GM12865 (cell line): ENCODE data around the gene ALDH7A1.

Experiments used
- DNase-seq: peaks from one replicate; pipeline ENCODE4 v3.0.0; 2010; ENCODE audit warnings: low read depth
- H3K4me3 ChIP-seq: 2 replicates; pipeline ENCODE4 v1.5.1; 2011; ENCODE audit warnings: mild to moderate bottlenecking, low read depth, low read length, control low read depth
- TF ChIP-seq, protein P1 (sequence below): IDR thresholded peaks from 2 replicates; pipeline ENCODE4 v1.5.1; 2011; ENCODE audit warnings: low read length, control low read depth, low read depth, inconsistent platforms; ENCODE audit not compliant: insufficient read depth; ENCODE audit errors: missing control alignments

The ALDH7A1 gene

DNA sequence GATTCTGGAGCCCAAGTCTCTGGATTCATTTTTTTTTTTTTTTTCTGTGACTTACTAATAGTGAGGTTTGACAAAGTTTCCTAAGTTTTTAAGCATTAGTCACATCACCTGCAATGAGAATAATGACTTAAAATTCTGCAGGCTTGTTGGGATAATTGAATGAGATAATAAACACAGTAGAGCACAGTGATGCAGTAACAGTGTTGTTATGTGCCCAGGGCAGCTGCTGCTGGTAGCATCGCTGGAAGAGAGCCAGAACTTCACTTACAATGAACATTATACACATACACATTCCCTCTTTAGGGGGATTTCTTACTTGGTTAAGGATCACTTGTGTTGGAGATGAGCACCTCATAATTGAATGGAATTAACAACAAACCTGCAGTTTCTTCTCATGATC, 78.9 kb downstream of the ALDH7A1 start:
- TF ChIP-seq, protein P1, sequence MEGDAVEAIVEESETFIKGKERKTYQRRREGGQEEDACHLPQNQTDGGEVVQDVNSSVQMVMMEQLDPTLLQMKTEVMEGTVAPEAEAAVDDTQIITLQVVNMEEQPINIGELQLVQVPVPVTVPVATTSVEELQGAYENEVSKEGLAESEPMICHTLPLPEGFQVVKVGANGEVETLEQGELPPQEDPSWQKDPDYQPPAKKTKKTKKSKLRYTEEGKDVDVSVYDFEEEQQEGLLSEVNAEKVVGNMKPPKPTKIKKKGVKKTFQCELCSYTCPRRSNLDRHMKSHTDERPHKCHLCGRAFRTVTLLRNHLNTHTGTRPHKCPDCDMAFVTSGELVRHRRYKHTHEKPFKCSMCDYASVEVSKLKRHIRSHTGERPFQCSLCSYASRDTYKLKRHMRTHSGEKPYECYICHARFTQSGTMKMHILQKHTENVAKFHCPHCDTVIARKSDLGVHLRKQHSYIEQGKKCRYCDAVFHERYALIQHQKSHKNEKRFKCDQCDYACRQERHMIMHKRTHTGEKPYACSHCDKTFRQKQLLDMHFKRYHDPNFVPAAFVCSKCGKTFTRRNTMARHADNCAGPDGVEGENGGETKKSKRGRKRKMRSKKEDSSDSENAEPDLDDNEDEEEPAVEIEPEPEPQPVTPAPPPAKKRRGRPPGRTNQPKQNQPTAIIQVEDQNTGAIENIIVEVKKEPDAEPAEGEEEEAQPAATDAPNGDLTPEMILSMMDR = no peak
- DNase-seq = no peak
- no peak overlapping the region for H3K4me3 ChIP-seq

GRCh38 chr5:126515337-126515736, 79.7 kb downstream of the ALDH7A1 start:
- DNase-seq = no peak
- no peak overlapping the region for H3K4me3 ChIP-seq
- TF ChIP-seq, protein P1 = no peak

DNA sequence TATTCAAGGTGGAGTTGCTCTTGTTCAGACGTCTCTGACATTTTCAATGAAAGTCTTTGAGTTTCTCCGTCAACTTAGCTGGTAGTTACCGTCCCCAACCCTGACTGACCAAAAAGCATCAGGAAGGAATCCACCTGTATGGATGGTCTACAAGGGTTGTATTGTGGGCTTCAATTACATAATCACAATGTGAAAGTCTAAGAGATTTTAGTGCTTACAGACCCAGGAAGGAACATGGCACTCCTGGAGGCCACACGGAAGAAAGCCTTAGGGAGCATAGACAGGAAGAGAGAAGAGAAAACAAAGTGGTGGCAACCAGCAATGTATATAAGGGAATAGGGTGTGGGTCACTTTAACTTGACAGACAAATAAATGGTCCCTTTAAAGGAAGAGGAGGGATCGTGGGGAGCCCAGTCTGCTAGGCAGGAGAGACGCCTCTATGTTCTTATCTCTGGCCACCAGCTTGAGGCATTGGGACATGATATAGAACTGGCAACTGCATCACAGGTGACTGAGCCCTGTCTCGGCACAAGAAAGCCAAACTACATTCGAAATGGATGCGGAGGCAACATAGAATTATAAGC, 80.4 kb downstream of the ALDH7A1 start:
- TF ChIP-seq, protein P1 = no peak
- DNase-seq = no peak

GRCh38 chr5:126514131-126514557, 80.9 kb downstream of the ALDH7A1 start:
- no peak overlapping the region for H3K4me3 ChIP-seq
- DNase-seq = no peak

More for the DNA sequence above, 80.4 kb downstream of the ALDH7A1 start:
- H3K4me3 ChIP-seq = no peak overlapping the region

DNA sequence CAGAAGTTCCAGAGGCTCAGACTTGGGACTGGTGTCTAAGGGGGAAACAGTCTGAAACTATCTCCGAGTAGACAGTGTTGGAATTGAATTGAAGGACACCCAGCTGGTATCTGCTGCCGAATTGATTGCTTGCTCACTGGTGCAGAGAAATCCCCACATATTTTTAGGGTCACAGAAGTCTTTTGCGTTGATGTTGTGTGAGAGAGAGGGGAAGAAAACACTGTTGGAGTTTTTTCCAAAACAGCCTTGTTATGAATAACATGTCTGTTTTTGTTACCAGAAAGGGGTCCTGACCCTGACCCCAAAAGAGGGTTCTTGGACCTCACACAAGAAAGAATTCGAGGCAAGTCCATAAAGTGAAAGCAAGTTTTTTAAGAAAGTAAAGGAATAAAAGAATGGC, 81.3 kb downstream of the ALDH7A1 start:
- TF ChIP-seq, protein P1 = no peak
- H3K4me3 ChIP-seq = no peak overlapping the region
- no peak for DNase-seq

More at GRCh38 chr5:126514131-126514557, 80.9 kb downstream of the ALDH7A1 start:
- TF ChIP-seq, protein P1 = no peak

- no peak for DNase-seq
- TF ChIP-seq, protein P1 = no peak
- no peak overlapping the region for H3K4me3 ChIP-seq
Observed at GRCh38 chr5:126513302-126513701, 81.7 kb downstream of the ALDH7A1 start.

- H3K4me3 ChIP-seq = no peak overlapping the region
- DNase-seq = no peak
- TF ChIP-seq, protein P1 = no peak
Observed at GRCh38 chr5:126512451-126512850, 82.6 kb downstream of the ALDH7A1 start.
